ENCODE data around the gene ASB1. TPM values are rescaled to one million over a fixed set of nuclear protein-coding genes. Genes with fewer than 3 reads are reported as not detected.

Gene ASB1
- total and polyA plus RNA-seq, 2 of the 13 experiments (the other 11 are each of a cell fraction or from before 2014, with no cell fraction given), result 48.6 to 49.2 TPM

DNA sequence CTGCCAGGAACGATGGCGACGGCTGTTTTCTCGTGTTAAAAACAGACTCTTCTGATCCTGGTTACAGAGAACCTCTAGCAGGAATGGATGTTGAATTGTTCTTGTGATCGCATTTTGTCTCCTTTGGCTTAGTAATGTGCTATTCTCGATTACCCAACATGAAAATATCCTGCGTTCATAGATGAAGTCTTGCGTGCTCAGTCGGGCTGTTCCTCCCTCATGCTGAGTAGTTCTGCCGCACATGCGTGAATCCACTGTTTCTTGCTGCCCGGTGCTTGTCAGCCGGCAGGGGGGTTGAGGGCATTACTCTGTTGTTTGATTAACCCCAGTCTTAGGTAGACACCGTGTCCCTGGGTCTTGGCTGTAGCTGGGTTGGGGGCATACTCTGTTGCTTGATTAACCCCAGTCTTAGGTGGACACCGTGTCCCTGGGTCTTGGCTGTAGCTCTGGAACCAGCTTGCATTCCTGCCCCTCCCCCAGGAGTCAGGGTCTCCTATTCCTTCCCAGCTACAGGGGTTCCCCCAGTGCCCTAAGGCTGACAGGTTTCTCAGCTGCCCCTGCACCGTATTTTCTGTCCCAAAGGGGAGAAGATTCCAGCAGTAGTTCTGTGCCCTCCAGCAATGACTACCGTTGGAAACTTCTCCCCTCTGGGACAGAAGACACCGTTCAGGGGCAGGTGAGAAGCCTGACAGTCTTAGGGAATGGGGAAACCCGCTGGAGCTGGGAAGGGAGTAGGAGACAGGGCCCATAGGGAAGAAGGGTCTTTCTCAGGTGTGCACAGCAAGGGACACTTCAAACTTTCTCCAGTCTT, 22.1 kb upstream of the ASB1 start (continued):
- TF ChIP-seq ZNF841 (CRISPR knock-in tag; IDR thresholded peaks at IDR 0.05; ENCODE audit: borderline replicate concordance) (no peak), GATA4 (IDR thresholded peaks at IDR 0.05; ENCODE audit: borderline replicate concordance, low read depth) (no peak), ZFYVE20 (CRISPR knock-in tag; IDR thresholded peaks at IDR 0.05; ENCODE audit: borderline replicate concordance, low read depth) (no peak), ZNF563 (CRISPR knock-in tag; IDR thresholded peaks at IDR 0.05) (no peak), HMGA1 (CRISPR knock-in tag; conservative IDR thresholded peaks at IDR 0.05) (no peak), ZMYM4 (CRISPR knock-in tag; IDR thresholded peaks at IDR 0.05) (no peak; the same call in 1 of the 2 replicates), FOXJ3 (CRISPR knock-in tag; IDR thresholded peaks at IDR 0.05; ENCODE audit: borderline replicate concordance) (no peak), RARG (CRISPR knock-in tag; IDR thresholded peaks at IDR 0.05; ENCODE audit: low read depth) (no peak), POLR2AphosphoS5 (IDR thresholded peaks at IDR 0.05; ENCODE audit: low read depth, low read length) (no peak), MXD4 (CRISPR knock-in tag; IDR thresholded peaks at IDR 0.05) (no peak), SMARCC2 (IDR thresholded peaks at IDR 0.05) (no peak)
- TF ChIP-seq, protein P1, sequence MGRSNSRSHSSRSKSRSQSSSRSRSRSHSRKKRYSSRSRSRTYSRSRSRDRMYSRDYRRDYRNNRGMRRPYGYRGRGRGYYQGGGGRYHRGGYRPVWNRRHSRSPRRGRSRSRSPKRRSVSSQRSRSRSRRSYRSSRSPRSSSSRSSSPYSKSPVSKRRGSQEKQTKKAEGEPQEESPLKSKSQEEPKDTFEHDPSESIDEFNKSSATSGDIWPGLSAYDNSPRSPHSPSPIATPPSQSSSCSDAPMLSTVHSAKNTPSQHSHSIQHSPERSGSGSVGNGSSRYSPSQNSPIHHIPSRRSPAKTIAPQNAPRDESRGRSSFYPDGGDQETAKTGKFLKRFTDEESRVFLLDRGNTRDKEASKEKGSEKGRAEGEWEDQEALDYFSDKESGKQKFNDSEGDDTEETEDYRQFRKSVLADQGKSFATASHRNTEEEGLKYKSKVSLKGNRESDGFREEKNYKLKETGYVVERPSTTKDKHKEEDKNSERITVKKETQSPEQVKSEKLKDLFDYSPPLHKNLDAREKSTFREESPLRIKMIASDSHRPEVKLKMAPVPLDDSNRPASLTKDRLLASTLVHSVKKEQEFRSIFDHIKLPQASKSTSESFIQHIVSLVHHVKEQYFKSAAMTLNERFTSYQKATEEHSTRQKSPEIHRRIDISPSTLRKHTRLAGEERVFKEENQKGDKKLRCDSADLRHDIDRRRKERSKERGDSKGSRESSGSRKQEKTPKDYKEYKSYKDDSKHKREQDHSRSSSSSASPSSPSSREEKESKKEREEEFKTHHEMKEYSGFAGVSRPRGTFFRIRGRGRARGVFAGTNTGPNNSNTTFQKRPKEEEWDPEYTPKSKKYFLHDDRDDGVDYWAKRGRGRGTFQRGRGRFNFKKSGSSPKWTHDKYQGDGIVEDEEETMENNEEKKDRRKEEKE (IDR thresholded peaks at IDR 0.05), result no peak
- TF ChIP-seq, protein P2, sequence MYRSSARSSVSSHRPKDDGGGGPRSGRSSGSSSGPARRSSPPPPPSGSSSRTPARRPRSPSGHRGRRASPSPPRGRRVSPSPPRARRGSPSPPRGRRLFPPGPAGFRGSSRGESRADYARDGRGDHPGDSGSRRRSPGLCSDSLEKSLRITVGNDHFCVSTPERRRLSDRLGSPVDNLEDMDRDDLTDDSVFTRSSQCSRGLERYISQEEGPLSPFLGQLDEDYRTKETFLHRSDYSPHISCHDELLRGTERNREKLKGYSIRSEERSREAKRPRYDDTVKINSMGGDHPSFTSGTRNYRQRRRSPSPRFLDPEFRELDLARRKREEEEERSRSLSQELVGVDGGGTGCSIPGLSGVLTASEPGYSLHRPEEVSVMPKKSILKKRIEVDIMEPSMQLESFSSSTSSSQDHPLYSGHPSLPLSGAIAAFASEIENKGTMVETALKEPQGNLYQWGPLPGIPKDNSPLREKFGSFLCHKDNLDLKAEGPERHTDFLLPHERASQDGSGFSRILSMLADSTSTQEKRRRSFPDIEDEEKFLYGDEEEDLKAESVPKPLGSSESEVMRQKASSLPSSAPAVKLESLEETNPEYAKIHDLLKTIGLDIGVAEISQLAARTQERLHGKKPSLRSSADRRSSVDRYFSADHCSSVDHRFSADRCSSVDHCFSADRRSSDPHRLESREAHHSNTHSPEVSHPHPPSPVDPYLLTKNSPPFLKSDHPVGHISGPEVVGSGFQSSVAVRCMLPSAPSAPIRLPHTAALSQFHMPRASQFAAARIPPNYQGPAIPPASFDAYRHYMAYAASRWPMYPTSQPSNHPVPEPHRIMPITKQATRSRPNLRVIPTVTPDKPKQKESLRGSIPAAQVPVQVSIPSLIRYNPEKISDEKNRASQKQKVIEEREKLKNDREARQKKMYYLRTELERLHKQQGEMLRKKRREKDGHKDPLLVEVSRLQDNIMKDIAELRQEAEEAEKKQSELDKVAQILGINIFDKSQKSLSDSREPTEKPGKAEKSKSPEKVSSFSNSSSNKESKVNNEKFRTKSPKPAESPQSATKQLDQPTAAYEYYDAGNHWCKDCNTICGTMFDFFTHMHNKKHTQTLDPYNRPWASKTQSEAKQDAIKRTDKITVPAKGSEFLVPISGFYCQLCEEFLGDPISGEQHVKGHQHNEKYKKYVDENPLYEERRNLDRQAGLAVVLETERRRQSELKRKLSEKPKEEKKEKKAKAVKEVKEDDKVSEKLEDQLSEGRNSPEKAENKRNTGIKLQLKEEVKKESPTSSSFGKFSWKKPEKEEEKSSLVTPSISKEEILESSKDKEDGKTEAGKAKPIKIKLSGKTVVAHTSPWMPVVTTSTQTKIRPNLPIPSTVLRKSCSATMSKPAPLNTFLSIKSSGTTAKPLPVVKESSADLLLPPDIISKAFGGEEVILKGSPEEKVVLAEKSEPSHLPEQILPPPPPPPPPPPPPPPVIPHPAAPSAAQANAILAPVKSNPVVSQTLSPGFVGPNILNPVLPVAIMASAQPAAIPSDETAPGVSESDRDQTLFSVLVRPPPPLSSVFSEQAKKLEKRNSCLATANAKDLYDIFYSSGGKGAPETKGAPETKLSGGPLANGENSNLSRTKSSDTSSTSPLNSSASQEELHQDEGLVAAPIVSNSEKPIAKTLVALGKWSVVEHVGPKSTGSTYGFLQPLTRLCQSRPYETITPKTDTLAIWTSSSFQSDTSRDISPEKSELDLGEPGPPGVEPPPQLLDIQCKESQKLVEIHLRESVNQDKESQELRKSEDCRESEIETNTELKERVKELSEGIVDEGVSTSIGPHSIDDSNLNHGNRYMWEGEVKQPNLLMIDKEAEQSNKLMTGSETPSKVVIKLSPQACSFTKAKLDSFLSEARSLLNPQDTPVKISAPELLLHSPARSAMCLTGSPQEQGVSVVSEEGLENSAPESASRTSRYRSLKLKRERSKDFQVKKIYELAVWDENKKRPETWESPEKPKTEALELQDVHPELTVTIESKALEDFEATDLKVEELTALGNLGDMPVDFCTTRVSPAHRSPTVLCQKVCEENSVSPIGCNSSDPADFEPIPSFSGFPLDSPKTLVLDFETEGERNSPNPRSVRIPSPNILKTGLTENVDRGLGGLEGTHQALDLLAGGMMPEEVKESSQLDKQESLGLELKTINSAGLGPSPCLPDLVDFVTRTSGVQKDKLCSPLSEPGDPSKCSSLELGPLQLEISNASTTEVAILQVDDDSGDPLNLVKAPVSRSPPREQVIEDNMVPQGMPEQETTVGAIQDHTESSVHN (CRISPR knock-in tag; IDR thresholded peaks at IDR 0.05), result no peak
- TF ChIP-seq, protein P3, sequence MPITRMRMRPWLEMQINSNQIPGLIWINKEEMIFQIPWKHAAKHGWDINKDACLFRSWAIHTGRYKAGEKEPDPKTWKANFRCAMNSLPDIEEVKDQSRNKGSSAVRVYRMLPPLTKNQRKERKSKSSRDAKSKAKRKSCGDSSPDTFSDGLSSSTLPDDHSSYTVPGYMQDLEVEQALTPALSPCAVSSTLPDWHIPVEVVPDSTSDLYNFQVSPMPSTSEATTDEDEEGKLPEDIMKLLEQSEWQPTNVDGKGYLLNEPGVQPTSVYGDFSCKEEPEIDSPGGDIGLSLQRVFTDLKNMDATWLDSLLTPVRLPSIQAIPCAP (CRISPR knock-in tag; IDR thresholded peaks at IDR 0.05; ENCODE audit: low read depth), result no peak
- TF ChIP-seq, protein P4, sequence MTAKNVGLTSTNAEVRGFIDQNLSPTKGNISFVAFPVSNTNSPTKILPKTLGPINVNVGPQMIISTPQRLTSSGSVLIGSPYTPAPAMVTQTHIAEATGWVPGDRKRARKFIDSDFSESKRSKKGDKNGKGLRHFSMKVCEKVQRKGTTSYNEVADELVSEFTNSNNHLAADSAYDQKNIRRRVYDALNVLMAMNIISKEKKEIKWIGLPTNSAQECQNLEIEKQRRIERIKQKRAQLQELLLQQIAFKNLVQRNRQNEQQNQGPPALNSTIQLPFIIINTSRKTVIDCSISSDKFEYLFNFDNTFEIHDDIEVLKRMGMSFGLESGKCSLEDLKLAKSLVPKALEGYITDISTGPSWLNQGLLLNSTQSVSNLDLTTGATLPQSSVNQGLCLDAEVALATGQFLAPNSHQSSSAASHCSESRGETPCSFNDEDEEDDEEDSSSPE (CRISPR knock-in tag; IDR thresholded peaks at IDR 0.05), result no peak

Data from HepG2 (cell line).